Activated naive CD4-positive, alpha-beta T cell treated with Interleukin-2 at 50 U/mL for 16 hours (primary cell): ENCODE results near the gene GRIN3A.
"Not testable (repeated sequence)": the region's sequence is repeated elsewhere in the genome, so short reads cannot be mapped to it uniquely, and the experiment has no call there.

ENCODE experiments used
- DNase-seq: peaks from one replicate; pipeline ENCODE4 v3.0.0-alpha.2; 2020

GRIN3A gene

DNA sequence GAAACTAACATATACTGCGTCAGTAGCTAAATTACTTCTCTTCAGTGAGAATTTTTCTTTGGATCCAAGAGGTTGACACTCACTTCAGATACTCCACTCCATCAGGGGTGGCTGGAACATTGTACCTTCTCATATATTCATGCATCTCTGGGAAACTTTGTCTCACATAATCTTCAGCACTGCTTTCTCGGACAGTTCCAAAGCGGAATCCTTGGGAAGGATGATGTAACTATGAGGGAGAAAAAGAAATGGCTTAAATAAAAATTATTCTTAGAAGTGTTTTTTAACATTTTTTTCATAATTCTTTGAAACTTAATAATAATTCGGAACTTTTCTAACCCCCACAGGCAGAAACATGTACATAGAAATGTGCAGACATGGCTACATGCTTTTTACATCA lies 110.3 kb downstream of the GRIN3A start:
- DNase-seq: no peak

DNA sequence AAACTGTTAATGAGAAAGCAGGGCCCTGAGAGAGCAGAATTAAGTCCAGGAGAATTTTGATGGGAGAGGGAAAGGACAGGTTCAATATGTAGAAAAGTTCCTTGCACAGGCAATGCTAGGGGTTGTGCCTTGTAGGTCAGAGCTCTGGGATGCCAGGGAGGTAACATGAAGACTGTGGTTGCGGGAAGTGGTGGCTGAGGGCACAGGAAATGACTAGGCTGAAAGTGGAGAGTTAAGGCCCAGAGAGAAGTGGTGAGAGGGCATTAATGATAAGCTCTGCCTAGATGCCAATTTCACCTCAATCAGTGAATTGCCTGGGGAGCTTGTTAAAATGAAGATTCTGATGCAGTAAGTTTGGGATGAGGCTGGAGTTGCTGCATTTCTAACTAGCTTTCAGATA lies 112.2 kb downstream of the GRIN3A start:
- no peak for DNase-seq

DNA sequence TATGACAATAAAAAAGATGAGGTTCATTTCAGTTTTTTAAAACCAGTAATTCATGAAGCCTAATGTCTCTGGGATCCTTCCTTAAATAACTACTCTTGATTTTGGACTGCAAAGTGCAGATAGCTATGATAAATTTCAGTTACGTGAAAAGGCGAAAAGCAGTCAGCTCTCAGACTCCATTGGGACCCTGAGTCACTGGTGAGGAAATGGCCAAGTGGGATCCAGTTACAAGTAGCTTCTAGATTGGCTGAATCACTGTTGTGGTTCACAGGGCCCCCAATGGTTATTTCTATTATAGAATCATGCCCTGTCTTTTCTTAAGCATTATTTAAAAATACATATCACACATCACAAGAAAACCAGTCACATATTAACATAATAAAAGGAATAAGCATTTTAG lies 112.6 kb downstream of the GRIN3A start:
- no peak for DNase-seq

DNA sequence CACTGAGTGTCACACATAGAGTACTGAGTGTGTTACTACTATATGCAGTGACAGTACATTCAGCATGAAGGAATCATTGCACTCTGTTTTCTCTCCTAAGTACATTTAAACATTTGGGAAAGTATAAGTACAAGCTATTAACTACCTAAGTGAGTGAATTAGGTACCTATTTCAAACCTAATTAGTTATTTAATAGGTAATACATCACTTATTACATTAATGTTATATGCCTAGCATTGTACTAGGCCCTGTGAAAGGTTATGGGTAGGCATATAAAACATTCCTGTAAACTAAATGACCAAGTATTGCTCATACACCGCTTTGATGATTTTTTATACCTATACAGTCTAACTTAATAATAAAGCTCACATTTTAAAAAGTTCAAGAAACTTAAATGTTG lies 118.0 kb downstream of the GRIN3A start:
- no peak for DNase-seq

DNA sequence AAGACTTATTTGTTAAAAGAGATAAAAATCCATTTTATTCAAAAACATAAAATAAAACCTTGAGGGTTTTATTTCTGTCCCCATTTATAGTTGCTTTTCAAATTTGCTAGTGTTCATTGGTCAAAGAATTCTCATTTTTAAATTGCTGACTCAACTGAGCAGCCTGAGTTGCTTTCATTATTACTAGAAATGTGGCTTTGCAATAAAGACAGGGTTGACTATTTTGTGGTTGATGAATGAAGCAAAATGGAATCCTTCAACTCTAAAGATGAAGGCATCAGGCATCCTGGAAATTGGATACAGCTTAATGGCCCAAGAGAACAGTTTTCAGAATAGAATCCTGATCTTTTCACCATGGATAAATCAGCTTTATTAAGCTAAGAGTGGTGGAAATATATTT lies 119.7 kb downstream of the GRIN3A start:
- DNase-seq: no peak

DNA sequence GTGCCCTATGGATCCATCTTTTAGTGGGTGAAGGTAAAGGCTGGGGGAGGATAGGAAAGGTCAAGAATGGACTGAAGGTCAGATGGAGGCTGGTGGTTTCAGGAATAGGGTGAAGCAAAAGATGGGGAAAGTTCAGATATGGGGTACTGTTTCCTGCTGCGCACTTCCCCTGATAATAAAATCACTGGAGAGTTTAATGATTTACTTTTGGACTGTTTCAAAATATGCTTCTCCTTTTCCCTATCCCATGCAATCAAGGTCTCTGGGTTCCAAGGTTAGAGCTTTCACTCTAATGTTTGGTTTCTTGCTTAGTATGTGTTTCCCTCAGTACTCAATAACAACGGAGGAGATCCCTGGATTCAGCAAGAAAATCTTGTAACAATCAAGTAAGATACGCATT lies 132.9 kb downstream of the GRIN3A start:
- DNase-seq: no peak

DNA sequence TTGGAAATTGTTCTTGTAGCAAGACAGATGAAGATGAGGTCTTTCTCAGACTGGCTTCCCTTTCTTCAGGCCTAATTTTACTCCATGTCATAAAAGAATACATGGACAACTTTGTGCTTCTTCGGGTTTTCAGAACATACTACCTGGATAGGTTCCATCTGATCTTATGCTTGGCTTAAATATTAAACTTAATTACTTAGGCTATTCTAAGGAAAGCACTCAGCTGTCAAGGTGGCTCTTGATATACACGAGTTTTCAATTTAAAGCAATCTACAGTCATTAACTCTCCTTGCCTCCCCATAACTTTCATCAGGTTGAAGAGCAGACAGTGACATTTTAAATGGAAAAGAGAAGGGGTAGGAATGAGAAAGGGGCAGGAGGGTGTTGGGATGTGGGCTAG lies 134.2 kb downstream of the GRIN3A start:
- DNase-seq: no peak

DNA sequence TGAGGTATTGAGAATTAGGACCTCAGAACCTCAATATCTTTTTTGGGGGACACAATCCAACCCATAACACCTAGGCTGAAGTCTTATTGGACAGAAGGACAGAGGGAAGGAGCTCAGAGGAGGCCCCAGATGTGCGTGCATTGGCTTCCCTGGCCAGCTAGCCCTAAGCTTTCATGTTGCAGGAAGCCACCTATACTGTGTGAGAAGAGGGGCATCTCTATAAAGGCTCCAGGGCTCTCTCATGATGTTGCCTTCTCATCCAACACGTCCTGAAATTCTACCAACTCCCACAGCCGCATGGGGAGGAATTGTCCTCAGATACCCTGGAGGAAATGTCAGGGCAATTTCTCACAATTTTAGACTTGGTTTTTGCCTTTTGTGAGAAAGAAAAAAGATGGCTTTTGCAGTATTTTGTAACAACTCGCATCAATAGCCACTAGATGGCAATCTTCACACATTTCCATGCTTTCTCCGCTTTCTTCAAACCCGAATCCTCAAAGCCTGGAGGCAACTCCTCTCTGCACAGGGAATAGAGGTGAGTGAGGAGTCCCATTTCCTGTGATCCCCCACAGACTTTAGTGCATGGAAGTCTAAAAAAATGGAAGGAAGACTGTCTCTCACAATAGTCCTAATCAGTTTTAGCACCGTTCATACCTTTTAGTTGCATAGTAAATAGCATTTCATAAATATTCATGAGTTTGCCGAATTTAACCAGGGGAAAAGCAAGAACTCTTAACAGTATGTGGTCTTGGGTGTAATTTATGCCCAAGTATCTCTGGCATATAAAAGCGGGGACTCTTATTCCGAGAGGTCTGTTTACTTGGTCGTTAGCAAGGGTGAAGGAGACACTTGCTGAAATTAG lies 136.3 kb downstream of the GRIN3A start:
- DNase-seq: no peak

DNA sequence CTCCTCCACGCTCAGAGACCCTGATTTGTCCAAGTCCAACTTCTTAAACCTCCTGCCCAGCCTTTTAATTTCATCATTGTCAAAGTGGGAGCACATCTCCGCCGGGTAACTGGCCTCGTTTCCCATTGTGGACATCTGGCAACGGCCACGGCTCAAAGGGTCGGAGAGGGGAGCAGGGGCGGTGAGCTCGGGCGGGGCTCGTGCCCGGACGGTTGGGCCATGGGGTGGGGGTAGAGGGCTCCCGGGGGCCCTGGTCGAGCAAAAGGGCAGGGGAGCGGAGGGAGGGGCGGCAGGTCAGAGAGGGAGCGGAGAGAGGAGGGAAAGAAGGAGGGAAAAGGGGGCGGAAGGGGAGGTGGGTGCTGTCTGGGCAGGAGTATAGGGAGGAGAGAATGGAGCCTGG lies 143.7 kb downstream of the GRIN3A start, which contains the start of gene PPP3R2:
TSS of gene PPP3R2 (minus strand) at position 174 of the 400 bp plus-strand sequence. CDS start at position 126, 48 bp downstream.
- DNase-seq: no peak

DNA sequence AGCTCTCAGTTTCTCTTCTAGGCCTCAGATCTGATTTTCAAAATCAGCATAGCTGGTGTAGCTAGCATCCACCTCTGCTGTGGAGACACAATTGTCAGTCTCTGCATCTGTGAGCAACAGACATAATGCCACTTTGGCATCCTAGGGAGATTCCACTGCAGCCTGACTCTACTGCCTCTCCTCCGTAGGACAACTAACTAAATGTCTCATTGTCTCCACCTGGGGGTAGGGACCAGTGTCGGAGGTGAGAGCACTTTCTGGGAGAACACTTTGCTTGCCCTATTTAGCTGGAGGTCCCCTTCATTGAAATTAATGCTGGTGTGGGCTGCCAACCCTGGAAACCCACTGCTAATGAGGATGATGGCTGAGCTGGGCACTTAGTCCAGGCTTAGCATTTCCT lies 145.1 kb downstream of the GRIN3A start:
- DNase-seq: no peak

DNA sequence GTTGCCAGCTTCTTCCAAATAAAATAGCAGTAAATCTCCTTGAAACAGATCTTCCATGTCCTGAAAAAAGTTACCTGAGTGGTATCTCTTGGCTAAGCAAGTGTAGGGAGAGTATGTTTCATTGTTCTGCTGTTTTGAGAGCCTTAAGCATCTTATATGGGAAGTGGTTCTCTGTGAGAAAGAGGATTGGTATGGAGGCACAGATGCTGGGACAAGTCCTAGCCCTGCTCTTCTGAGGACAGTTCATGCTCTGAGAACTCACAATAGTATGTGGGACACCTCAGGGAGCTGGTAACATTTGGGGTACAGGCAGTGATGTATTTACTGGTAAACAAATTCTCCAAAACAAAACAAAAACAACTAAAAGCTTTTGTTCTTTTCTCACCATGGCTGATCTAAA lies 145.7 kb downstream of the GRIN3A start:
- no peak for DNase-seq

DNA sequence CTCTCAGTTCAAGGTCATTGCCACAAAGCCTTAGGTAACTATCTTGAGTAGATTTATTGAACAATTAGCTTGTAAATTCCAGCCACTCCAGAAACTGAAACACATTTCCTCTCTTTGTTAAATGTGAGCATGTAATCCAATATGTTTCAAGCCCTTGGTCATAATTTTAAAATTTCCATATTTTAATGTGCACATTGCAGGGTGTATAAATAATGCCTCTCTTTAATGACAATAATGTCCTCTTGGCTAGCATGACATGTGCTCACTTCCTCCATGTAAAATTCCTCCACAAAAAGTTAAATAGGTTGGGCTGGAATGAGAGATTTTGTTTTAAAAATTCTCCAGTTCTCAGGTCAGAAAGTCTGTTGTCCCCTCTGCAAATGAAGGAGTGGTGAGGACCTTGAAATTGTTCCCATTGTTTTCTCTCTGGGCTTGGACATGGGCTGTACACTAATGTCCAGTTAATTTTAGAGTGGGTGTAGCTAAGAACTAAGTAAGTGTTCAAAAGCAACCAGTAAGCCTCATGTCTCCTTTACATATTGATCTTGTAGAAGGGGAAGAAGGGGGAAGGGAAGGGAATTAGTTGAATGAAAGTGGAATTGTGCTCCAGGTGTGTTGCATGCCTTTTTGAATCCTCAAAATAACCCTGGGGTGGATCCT lies 146.5 kb downstream of the GRIN3A start:
- DNase-seq: no peak

DNA sequence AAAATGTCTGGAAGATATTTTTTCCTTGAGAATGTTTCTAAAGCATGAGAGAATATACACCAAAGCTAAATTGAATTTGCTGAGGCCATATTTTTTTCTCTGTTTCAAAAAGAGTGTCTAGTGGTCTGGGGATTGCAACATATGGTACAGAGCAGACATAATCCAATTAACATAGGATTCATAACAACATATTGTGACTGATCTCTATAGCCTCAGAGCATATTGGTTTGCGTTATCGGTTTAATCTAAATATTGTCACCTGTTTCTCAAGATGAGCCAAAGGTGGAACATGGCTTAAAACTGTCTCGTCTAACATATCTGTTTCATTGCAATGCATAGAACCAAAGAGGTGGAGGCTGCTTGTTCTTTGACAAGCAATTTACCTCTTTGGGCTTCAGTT lies 147.5 kb downstream of the GRIN3A start:
- DNase-seq: no peak

DNA sequence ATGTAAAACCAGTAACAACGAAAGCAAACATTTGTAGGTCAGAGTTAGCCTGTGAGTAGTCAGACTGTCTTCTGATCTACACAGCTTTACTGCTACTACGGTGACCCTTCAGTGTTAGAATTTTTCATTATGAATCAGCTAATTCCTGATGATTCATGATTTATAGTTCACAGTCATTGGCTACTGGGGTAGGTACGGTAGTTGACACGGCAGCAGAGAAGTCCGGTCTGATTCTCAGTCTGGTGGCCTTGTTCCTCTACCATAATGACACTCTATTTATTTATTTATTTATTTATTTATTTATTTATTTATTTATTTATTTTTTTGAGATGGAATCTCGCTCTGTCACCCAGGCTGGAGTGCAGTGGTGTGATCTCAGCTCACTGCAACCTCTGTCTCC lies 148.4 kb downstream of the GRIN3A start:
- not testable (repeated sequence) for DNase-seq

DNA sequence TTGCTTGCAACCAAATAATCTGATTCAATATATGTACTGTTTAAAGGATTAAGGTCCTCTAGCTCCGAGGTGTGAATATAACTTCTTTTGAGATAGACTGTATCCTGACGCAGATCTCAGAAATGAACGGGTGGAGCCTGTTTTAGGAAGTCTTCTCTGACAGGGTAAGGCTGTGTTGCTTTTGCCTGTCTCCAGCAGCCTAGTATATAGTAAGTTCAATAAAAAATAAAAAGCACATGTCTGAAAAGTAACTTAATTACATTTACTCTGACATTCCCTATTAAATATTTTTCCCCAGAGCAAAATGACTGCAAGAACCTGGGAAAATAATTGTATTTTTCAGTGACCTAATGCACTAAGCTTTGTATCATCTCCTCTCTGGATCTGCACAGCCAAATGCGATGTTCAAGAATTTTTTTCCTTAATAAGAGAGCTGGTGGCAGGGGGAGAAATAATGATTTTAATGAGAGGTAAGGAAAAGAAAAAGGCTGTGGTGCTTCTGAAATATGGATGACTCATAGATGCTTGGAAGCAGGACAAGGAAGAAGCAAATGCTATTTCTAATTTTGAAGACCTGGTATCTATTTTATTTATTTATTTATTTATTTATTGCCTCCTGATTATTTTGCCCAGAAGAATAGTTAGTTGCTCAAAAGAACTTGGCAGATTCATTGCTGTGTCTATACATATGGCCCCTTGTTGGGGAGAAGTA lies 151.0 kb downstream of the GRIN3A start:
- no peak for DNase-seq

DNA sequence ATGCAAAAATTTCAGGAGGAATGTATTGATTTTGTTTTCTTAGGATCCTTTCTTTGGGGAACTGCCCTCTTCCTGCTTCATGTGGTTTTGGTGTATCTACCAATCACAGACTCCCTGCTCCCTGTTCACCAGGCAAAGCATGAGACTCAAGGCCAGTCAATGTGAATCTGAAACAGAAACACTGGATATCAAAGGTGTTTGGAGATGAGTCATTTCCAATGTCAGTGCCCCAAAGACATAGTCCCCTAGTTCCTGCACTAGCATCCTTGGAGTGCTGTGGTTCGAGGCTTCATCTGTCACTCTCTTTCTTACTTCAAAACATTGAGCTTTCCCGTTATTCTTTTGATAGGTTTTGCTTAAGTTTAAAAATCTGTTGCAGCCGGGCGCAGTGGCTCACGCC lies 151.8 kb downstream of the GRIN3A start:
- DNase-seq: no peak

DNA sequence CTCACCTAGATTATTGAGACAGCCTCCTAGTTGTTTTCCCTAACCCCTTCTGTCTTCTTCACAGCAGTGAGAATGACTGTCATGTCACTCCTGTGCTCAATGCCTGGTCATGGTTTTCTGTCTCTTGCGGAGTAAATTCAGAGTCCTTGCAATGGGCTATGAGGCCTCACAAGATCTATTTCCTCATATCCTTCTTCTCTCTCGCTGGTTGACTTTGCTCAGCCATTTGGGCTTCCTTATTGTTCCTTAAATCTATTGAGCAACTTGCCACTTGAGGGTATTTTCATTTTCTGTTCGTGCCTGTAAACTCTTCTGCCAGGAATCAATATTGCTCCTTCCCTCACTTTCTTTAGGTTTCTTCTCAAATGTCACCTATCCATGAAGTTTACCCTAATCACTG lies 152.7 kb downstream of the GRIN3A start:
- DNase-seq: no peak

DNA sequence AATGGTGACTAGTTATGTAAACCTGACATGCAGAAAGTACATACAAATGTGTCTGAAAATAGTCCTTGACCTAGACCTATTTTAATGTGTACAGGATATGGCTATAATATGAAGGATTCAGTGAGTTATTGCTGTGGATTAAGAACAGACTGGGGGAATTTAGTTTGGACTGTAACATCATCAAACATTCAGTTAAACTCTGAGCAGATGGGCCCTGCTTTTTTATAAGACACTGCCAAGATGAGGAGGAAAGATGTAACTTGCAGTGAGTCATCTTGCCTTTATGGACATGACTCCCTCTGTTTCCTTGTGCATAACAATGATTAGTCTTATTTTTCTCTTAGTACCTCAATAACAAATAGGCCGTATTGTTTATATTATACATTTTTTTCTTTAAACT lies 155.9 kb downstream of the GRIN3A start:
- DNase-seq: no peak

DNA sequence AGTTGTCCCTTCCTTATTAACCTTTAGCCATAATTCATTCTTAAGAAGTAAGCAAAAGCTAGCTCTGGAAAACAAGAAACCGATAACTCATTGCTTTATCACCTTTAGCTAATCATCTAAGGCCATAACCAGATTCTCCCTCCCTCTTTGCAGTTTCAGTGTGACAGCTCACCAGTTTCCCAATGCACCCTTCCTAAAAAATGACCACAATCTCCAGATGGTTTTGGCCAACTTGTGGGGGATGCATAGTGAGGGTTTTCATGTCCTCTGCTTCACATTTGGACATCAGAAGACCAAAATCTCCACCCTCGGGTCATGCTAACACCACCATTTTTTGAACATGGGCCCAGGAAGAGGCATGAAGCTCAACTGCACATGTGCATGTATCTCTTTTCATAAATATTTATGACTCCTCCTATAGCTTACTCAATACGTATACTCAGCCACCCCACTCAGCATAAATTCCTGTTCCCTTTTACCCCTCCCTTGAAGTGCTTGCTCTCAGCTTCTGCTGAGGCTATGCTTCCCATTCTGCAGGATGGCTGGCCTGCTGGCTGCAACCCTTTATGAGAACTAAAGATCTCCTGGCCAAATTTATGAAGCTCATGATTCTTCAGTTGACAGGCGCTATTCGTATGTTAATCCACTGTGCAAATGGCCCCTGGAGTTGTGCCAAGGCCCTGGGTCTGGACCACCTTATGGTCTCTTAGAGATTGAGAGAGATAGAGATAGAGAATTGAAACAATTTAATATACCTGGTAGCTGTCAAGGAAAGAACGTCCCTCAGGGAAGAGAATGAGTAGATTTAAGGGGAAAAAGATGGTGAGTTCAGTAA lies 158.5 kb downstream of the GRIN3A start:
- no peak for DNase-seq

DNA sequence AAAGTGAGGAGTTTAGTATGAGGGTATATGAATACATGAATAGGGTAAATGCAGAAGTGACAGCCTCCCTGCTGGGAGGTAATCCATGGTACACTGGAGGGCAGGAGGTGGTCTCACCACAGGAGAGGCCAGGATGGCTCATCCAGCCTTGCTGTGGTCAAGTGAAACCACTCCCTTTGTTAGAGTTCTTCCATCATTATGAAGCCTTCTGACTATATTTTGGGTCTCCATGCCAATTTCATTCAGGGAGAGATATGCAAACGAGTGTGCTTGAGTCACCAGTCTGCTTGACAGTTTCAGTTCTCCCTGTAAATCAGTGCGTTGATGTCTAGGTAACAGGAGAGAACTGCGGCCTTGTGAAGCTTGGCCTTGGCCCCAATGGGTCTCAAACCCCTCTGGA lies 160.1 kb downstream of the GRIN3A start:
- DNase-seq: no peak

DNA sequence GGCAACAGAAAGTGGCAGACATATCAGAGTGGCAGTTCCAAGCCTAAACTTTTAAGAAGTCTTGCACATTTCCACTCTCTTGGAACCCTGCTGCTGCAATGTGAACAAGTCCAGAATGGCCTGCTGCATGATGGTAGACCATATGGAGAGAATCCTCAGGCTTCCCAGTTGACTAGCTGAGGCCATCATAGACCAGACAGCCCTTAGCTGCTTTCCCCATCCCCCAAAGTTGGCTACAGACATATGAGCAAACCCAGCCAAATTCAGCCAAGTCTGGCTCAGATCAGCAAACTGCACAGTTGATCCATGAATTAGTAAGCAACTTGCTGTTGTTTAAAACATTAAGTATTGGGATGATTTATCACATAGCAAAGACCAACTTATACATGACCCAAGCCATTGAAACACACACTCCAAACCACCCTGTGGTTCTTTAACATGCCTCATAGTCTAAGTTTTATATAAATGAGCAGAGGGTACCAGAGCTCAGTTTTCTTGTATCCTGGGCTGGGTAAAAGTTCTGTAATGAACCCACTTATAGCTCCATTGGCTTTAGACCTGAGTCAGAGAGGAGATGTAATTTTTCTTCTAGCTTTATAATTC lies 163.6 kb downstream of the GRIN3A start:
- no peak for DNase-seq

DNA sequence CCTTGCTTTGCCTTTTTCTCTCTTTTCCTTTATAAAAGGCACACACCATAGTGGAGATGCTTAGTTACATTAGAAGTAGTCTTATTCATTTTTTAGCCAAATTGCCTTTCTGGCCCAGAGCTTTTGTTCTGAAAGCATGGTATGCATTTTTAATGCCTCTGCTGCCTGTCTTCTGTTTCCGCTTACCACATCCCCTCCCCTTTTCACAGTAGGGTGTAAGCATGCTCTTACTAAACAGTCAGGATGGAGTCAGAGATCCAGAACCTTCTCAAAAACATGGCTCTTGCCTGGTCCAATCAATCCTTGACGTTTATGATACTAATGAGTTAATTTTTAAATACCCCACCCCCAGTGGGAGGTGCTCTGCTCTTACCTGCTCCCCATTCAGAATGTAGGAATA lies 166.1 kb downstream of the GRIN3A start:
- no peak for DNase-seq

DNA sequence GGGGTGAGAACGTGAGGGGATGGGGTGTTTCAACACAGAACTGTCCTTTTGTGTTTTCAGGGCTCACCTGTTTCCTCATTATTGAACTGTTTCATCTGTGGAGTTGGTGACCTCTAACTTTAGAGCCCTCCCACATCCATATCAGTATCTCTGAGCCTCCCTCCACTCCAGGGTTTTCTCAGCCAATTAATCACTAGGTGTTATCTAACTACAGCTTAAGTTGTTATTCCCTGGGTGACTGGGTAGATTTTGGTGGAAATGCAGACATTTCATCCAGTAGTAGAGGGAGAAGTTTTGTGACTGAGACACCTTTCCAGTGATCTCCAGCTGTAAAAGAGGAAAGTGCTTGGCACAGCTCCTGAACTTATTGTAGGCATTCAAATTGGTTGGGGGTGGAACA lies 167.3 kb downstream of the GRIN3A start:
- no peak for DNase-seq
